ENCODE measurements around the gene BAIAP2L2. TPM values are rescaled to one million over a fixed set of nuclear protein-coding genes. Genes with fewer than 3 reads are reported as not detected.

Gene BAIAP2L2
- total and polyA plus RNA-seq, 2 experiments from 2014 or later, result 3.9 to 5.6 TPM

- no peaks in the 10 kb centered on the region for H3F3A ChIP-seq (replicated peaks; ENCODE audit: low read depth)
- H3K79me2 ChIP-seq (replicated peaks; ENCODE audit: insufficient read depth), result no peaks in the 10 kb centered on the region
- Mint-ChIP-seq H3K4me1 (no peaks in the 10 kb centered on the region; the same call in 2 of the 3 replicates), H3K9me3 (no peaks in the 10 kb centered on the region), H3K27ac (no peak overlapping the region), H3K4me3 (no peak overlapping the region), H3K27me3 (ENCODE audit: insufficient read depth, low read depth, poor library complexity) (peaks cover 8% of the 10 kb centered on the region), H3K36me3 (ENCODE audit: low read depth) (peaks cover 3% of the 10 kb centered on the region; the same call in 1 of the 3 replicates)
- no peaks in the 10 kb centered on the region for H3K36me3 ChIP-seq (ENCODE audit: insufficient read depth)
- H3K4me1 ChIP-seq (ENCODE audit: insufficient read depth), result no peaks in the 10 kb centered on the region
- no peak overlapping the region for H3K4me2 ChIP-seq
- no peaks in the 10 kb centered on the region for H3K9me2 ChIP-seq (ENCODE audit: insufficient read depth)
- no peaks in the 10 kb centered on the region for H3K27me3 ChIP-seq (ENCODE audit: insufficient read depth)
- H3K4me3 ChIP-seq, result no peak overlapping the region
- H3K27ac ChIP-seq (ENCODE audit: low read depth), result no peak overlapping the region
- H4K20me1 ChIP-seq (replicated peaks; ENCODE audit: insufficient read depth), result no peaks in the 10 kb centered on the region
- DNase-seq (ENCODE audit: low spot score) (no peak), ATAC-seq (no peak)
- no peak overlapping the region for H2AFZ ChIP-seq
- TF ChIP-seq CREB1 (CRISPR knock-in tag; IDR thresholded peaks at IDR 0.05; ENCODE audit: low read depth), result no peak
- no peak for TF ChIP-seq EZH2 (IDR thresholded peaks at IDR 0.05; ENCODE audit: low read depth, unreplicated experiment)
- no peak for TF ChIP-seq CTCF (conservative IDR thresholded peaks at IDR 0.05; ENCODE audit: low read depth in 2 of 2)
- TF ChIP-seq ZNF462 (CRISPR knock-in tag; IDR thresholded peaks at IDR 0.05), result no peak
- no peak for TF ChIP-seq REST (IDR thresholded peaks at IDR 0.05; ENCODE audit: unreplicated experiment)
- TF ChIP-seq ETS1 (IDR thresholded peaks at IDR 0.05), result no peak
- TF ChIP-seq ZNF331 (CRISPR knock-in tag; IDR thresholded peaks at IDR 0.05; ENCODE audit: low read depth), result no peak
- TF ChIP-seq JUNB (IDR thresholded peaks at IDR 0.05; ENCODE audit: unreplicated experiment), result no peak
- TF ChIP-seq POLR2AphosphoS5 (IDR thresholded peaks at IDR 0.05; ENCODE audit: low read depth), result no peak
- TF ChIP-seq EZH2phosphoT487 (IDR thresholded peaks at IDR 0.05; ENCODE audit: unreplicated experiment), result no peak
- TF ChIP-seq STAT1 (IDR thresholded peaks at IDR 0.05; ENCODE audit: unreplicated experiment), result no peak
- no peak for TF ChIP-seq NANOG (IDR thresholded peaks at IDR 0.05; ENCODE audit: borderline replicate concordance)
- TF ChIP-seq ZNF114 (CRISPR knock-in tag; IDR thresholded peaks at IDR 0.05), result no peak
Measured at GRCh38 chr22:38131399-38131798, 20.9 kb upstream of the BAIAP2L2 start.
